Loucy (cell line): ENCODE measurements around the gene COL6A5.

Experiments used
- H2AFZ ChIP-seq: fragments of 200-600 bp; sonication (generic); 2 replicates; pipeline ENCODE4 v1.6.0; 2016; ENCODE audit warnings: antibody characterized with exemption, mild to moderate bottlenecking, low read length, moderate library complexity
- H3F3A ChIP-seq: fragments of 200-600 bp; 2 replicates; pipeline ENCODE4 v1.6.0; 2016; ENCODE audit warnings: antibody characterized with exemption, low read depth, mild to moderate bottlenecking
- H3K27me3 ChIP-seq: fragments of 200-600 bp; sonication (generic); 2 replicates; pipeline ENCODE4 v1.6.1; 2014; ENCODE audit warnings: low read length, mild to moderate bottlenecking; ENCODE audit not compliant: insufficient read depth, poor library complexity, severe bottlenecking
- H3K36me3 ChIP-seq: fragments of 200-600 bp; sonication (generic); 2 replicates; pipeline ENCODE4 v1.6.1; 2016; ENCODE audit warnings: low read length; ENCODE audit not compliant: insufficient read depth
- H3K4me1 ChIP-seq: fragments of 200-600 bp; sonication (generic); 2 replicates; pipeline ENCODE4 v1.5.1; 2014; ENCODE audit warnings: low read length, mild to moderate bottlenecking; ENCODE audit not compliant: insufficient read depth, poor library complexity, severe bottlenecking
- H3K4me2 ChIP-seq: fragments of 200-600 bp; sonication (generic); 2 replicates; pipeline ENCODE4 v1.6.0; 2014; ENCODE audit warnings: antibody characterized with exemption, low read length, low read depth, mild to moderate bottlenecking; ENCODE audit not compliant: poor library complexity, severe bottlenecking
- H3K4me3 ChIP-seq: fragments of 200-600 bp; sonication (generic); 2 replicates; pipeline ENCODE4 v1.5.1; 2014; ENCODE audit warnings: low read length, mild to moderate bottlenecking, mixed read lengths; ENCODE audit not compliant: poor library complexity, severe bottlenecking
- H3K79me2 ChIP-seq: fragments of 200-600 bp; sonication (generic); 2 replicates; pipeline ENCODE4 v1.6.1; 2014; ENCODE audit warnings: low read length; ENCODE audit not compliant: insufficient read depth
- H3K9ac ChIP-seq: fragments of 200-600 bp; sonication (generic); 2 replicates; pipeline ENCODE4 v1.6.0; 2014; ENCODE audit warnings: mild to moderate bottlenecking, low read depth, low read length, moderate library complexity; ENCODE audit not compliant: poor library complexity, severe bottlenecking
- H3K9me2 ChIP-seq: fragments of 200-600 bp; sonication (generic); replicated peaks from 2 replicates; pipeline ENCODE4 v1.6.1; 2016; ENCODE audit warnings: low read depth, low read length, mixed read lengths
- H3K9me3 ChIP-seq: fragments of 200-600 bp; sonication (generic); 2 replicates; pipeline ENCODE4 v1.6.1; 2014; ENCODE audit warnings: mild to moderate bottlenecking, antibody characterized with exemption, low read length, low read depth; ENCODE audit not compliant: insufficient read depth
- H4K20me1 ChIP-seq: fragments of 200-600 bp; sonication (generic); 2 replicates; pipeline ENCODE4 v1.6.0; 2014; ENCODE audit warnings: antibody characterized with exemption, low read length, mild to moderate bottlenecking; ENCODE audit not compliant: insufficient read depth, poor library complexity, severe bottlenecking
- CTCF ChIP-seq: fragments of 200-600 bp; sonication (generic); conservative IDR thresholded peaks from 2 replicates; pipeline ENCODE4 v1.5.1; 2014; ENCODE audit warnings: mild to moderate bottlenecking, antibody characterized with exemption, low read length
- EZH2phosphoT487 ChIP-seq: fragments of 200-600 bp; IDR thresholded peaks from 2 replicates; pipeline ENCODE4 v1.6.1; 2018; ENCODE audit warnings: antibody characterized with exemption, mild to moderate bottlenecking, moderate library complexity, borderline replicate concordance

COL6A5 gene

GRCh38 chr3:130507746-130508145 lies 162.3 kb downstream of the COL6A5 start:
- no peaks in the 10 kb centered on the region for H3K79me2 ChIP-seq
- no peak overlapping the region for H3K4me2 ChIP-seq
- H2AFZ ChIP-seq = no peak overlapping the region
- H3F3A ChIP-seq = no peaks in the 10 kb centered on the region
- H3K9me3 ChIP-seq = no peaks in the 10 kb centered on the region
- TF ChIP-seq EZH2phosphoT487 (no peak), CTCF (no peak)
- no peaks in the 10 kb centered on the region for H4K20me1 ChIP-seq
- H3K36me3 ChIP-seq = no peaks in the 10 kb centered on the region
- H3K9ac ChIP-seq = no peak overlapping the region
- H3K27me3 ChIP-seq = no peaks in the 10 kb centered on the region
- no peaks in the 10 kb centered on the region for H3K9me2 ChIP-seq
- H3K4me3 ChIP-seq = no peak overlapping the region
- H3K4me1 ChIP-seq = no peaks in the 10 kb centered on the region

- no peaks in the 10 kb centered on the region for H4K20me1 ChIP-seq
- no peak overlapping the region for H3K4me3 ChIP-seq
- H3K79me2 ChIP-seq = no peaks in the 10 kb centered on the region
- H3F3A ChIP-seq = no peaks in the 10 kb centered on the region
- no peak overlapping the region for H2AFZ ChIP-seq
- TF ChIP-seq CTCF = no peak
- TF ChIP-seq EZH2phosphoT487 = no peak
- no peaks in the 10 kb centered on the region for H3K9me3 ChIP-seq
- H3K36me3 ChIP-seq = no peaks in the 10 kb centered on the region
- H3K4me1 ChIP-seq = no peaks in the 10 kb centered on the region
- no peaks in the 10 kb centered on the region for H3K27me3 ChIP-seq
- H3K9ac ChIP-seq = no peak overlapping the region
- no peak overlapping the region for H3K4me2 ChIP-seq
- no peaks in the 10 kb centered on the region for H3K9me2 ChIP-seq
Observed at GRCh38 chr3:130509008-130509407, 163.5 kb downstream of the COL6A5 start.

- no peaks in the 10 kb centered on the region for H3K9me2 ChIP-seq
- H2AFZ ChIP-seq = no peak overlapping the region
- no peaks in the 10 kb centered on the region for H3K79me2 ChIP-seq
- H3K4me2 ChIP-seq = no peak overlapping the region
- H3K4me1 ChIP-seq = no peaks in the 10 kb centered on the region
- H3F3A ChIP-seq = no peaks in the 10 kb centered on the region
- H3K4me3 ChIP-seq = no peak overlapping the region
- H3K9ac ChIP-seq = no peak overlapping the region
- no peaks in the 10 kb centered on the region for H4K20me1 ChIP-seq
- H3K9me3 ChIP-seq = no peaks in the 10 kb centered on the region
- TF ChIP-seq EZH2phosphoT487 (no peak), CTCF (no peak)
- no peaks in the 10 kb centered on the region for H3K27me3 ChIP-seq
- H3K36me3 ChIP-seq = no peaks in the 10 kb centered on the region
Observed at GRCh38 chr3:130514681-130515080, 169.2 kb downstream of the COL6A5 start.
